Astrocyte of the hippocampus (primary cell): ENCODE measurements around the gene ADAM12.

ENCODE experiments used
- DNase-seq: peaks from one replicate; pipeline ENCODE4 v3.0.0; 2011; ENCODE audit warnings: low read depth, low spot score

ADAM12 gene

GRCh38 chr10:126153711-126154628 is 234.3 kb downstream of the ADAM12 start:
- DNase-seq = no peak

GRCh38 chr10:126147866-126148587 is 240.2 kb downstream of the ADAM12 start:
- peak; percentile 81 for DNase-seq

GRCh38 chr10:126146771-126147170 is 241.5 kb downstream of the ADAM12 start:
- DNase-seq = no peak

GRCh38 chr10:126143117-126143516 is 245.2 kb downstream of the ADAM12 start:
- no peak for DNase-seq

- DNase-seq = no peak
These were observed 247.5 kb downstream of the ADAM12 start for GRCh38 chr10:126140746-126141273.

- DNase-seq = no peak
These were observed 250.6 kb downstream of the ADAM12 start for GRCh38 chr10:126137562-126138221.

GRCh38 chr10:126135941-126136595 is 252.2 kb downstream of the ADAM12 start:
- no peak for DNase-seq

GRCh38 chr10:126135177-126135576 is 253.1 kb downstream of the ADAM12 start:
- no peak for DNase-seq

GRCh38 chr10:126133906-126134656 is 254.2 kb downstream of the ADAM12 start:
- peak; percentile 72 for DNase-seq

- DNase-seq = no peak
These were observed 255.1 kb downstream of the ADAM12 start for GRCh38 chr10:126133082-126133620.

GRCh38 chr10:126131341-126131740 is 256.9 kb downstream of the ADAM12 start:
- no peak for DNase-seq

- no peak for DNase-seq
These were observed 258.0 kb downstream of the ADAM12 start for GRCh38 chr10:126130271-126130710.

GRCh38 chr10:126129026-126129425 is 259.3 kb downstream of the ADAM12 start:
- DNase-seq = no peak

- DNase-seq = no peak
These were observed 259.7 kb downstream of the ADAM12 start for GRCh38 chr10:126128581-126128980.

- no peak for DNase-seq
These were observed 260.7 kb downstream of the ADAM12 start for GRCh38 chr10:126127481-126128029.

GRCh38 chr10:126126866-126127265 is 261.4 kb downstream of the ADAM12 start:
- no peak for DNase-seq

- no peak for DNase-seq
These were observed 262.3 kb downstream of the ADAM12 start for GRCh38 chr10:126126023-126126422.

- no peak for DNase-seq
These were observed 263.5 kb downstream of the ADAM12 start for GRCh38 chr10:126124668-126125349.

- no peak for DNase-seq
These were observed 264.2 kb downstream of the ADAM12 start for GRCh38 chr10:126124046-126124445.
